Activated CD4-positive, CD25-positive, alpha-beta regulatory T cell treated with anti-CD3 and anti-CD28 coated beads, Interleukin-2, amount 50 U/mL, for 16 hours (primary cell): Measurements from ENCODE around the gene LMNB1.
"Not testable (repeated sequence)": the region's sequence is repeated elsewhere in the genome, so short reads cannot be mapped to it uniquely, and the experiment has no call there.

ENCODE experiments used
- DNase-seq: peaks from one replicate; pipeline ENCODE4 v3.0.0-alpha.2; 2020; ENCODE audit warnings: low read depth, low spot score

Gene LMNB1

GRCh38 chr5:126778675-126779403 lies 1.9 kb downstream of the LMNB1 start:
- DNase-seq: no peak

- DNase-seq: peak; percentile 38
These were observed 3.4 kb downstream of the LMNB1 start for GRCh38 chr5:126780165-126780827.

- DNase-seq: not testable (repeated sequence)
These were observed 11.5 kb downstream of the LMNB1 start for GRCh38 chr5:126788409-126788808.

- DNase-seq: no peak
These were observed 16.2 kb downstream of the LMNB1 start for GRCh38 chr5:126793097-126793496.

- not testable (repeated sequence) for DNase-seq
These were observed 16.7 kb downstream of the LMNB1 start for GRCh38 chr5:126793648-126794047.

DNA sequence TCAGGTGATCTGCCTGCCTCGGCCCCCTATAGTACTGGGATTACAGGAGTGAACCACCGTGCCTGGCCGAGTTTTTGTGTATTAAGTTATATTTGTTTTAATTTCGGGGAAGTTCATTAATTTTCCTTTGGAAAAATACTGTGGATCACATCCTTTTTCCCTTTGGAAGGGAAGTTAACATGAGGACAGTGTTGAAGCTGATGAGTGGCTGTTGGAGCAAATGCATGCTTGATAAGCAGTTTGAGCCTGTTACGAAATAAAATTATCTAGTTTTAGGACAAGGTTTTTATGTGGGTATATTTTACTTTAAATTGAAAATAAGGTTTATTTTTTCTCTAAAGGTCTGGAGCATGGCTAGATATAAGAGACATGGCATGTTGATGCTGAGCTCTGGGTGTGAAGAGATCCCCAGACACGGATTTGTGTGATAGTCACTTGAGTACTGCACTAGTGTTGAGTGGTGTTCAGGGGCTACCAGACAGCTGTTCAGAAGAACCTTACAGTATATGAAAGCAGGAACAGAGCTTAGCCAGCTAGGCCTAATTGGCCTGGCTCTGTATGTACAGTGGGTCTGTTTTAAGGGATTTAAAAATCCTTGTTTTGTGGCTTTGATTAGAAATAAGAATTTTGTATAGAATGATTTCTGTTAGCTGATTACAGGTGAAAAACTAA lies 17.4 kb downstream of the LMNB1 start:
- no peak for DNase-seq

- DNase-seq: no peak
These were observed 22.8 kb downstream of the LMNB1 start for GRCh38 chr5:126799780-126800179.

GRCh38 chr5:126801174-126801991 lies 24.4 kb downstream of the LMNB1 start:
- no peak for DNase-seq

- DNase-seq: peak; percentile 14
These were observed 25.0 kb downstream of the LMNB1 start for GRCh38 chr5:126801992-126802294.

DNA sequence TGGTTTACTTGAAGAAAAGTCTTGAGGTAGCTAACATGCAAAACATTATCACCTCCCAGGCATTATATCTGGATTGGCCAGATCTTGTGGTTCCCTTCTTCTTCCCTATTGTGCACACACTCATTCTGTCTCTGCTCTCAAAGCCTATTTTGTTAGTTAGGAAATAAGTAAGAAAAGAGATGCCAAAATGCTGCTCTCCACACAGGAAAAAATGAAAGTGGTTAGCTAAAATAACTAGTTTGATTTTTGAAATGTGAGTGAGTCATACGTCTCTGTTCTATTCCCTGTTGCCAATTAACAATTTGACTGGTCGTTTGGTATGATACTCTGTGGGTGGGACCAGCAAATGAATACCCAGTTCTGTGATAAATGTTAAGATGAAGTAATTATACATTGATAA lies 28.1 kb downstream of the LMNB1 start:
- no peak for DNase-seq

DNA sequence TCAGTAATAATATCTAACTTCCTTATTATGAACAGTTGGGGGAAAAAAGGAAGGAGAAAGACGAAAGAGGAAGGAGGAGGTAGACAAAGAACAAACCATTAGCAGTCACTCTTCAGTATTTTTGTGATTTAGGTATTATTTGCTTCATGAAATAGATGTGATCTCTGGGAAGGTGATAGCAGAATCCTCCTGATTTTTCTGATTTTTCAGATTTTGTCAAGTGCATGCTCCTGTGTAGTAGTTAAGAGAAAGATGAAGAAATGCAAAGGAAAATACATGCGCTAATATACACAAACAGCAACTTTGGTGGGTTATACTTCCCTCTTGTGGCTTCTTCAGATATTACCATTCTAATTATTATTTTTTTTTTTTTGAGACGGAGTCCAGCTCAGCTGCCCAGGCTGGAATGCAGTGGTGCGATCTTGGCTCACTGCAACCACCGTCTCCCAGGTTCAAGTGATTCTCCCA lies 31.6 kb downstream of the LMNB1 start:
- no peak for DNase-seq

DNA sequence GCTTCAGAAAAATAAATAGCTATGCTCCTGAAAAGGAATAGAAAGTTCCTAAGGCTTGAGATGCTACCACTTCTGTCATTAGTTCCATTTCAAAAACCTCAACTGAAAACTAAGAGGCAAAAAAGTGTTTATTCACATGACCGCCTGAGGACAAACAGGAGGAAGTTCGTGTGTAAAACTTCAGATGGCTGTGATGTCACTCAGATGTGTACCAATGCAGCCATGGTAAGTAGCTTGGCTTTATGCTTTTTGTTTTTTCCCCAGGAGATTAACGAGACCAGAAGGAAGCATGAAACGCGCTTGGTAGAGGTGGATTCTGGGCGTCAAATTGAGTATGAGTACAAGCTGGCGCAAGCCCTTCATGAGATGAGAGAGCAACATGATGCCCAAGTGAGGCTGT lies 33.0 kb downstream of the LMNB1 start:
- DNase-seq: no peak

DNA sequence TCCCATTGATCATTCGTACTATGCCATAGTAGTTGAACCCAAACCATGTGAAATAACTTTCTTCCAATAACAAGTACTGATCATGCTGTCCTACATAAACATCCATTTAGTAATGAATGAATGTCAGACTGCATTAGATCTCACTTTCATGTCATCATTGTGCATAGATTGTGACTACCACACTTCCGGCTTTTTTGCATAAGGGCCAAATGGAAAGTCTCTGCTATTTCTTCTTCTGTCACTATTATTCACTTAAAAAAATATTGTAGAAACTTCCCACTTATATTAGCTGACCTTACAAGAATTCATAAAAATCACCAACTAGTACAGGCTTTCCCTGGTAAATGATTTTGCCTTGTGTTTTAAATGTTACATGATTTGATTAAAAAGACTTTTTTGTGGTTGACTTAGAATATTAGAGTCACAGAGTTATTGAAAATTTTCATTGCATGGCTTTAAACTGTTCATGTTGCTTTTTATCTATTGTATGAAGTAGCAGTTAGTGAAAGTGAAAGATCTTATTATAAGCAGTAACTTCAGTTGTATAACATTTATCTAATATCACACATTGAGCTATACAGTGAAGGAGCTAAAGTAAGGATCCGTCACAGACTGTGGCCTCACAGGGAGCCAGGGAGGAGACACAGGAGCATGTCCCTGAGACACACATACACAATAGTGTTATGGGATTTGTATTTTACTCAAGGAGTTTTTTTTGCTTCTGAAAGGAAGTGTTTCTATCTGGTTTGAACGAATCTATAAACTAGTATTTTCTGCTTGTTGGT lies 33.9 kb downstream of the LMNB1 start:
- no peak for DNase-seq

GRCh38 chr5:126811515-126812198 lies 34.7 kb downstream of the LMNB1 start:
- peak; percentile 6 for DNase-seq

DNA sequence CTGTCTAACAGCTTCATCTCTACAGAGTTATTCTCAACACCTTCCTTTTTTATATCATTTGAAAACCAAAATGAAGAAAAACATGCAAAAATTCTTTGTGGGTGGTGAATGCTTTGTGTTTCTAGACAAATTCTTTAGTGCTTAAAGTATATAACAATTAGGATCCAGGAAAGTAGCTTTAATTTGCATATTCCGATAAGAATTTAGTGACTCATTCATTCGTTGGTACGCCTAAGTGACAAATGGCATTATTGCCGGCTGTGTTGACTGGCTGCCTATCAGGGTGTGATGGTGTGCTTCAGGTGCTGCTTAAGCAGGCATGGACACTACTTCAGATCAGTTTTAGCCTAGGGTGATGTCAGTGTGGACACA lies 35.2 kb downstream of the LMNB1 start:
- DNase-seq: no peak

- not testable (repeated sequence) for DNase-seq
These were observed 36.9 kb downstream of the LMNB1 start for GRCh38 chr5:126813799-126814198.

DNA sequence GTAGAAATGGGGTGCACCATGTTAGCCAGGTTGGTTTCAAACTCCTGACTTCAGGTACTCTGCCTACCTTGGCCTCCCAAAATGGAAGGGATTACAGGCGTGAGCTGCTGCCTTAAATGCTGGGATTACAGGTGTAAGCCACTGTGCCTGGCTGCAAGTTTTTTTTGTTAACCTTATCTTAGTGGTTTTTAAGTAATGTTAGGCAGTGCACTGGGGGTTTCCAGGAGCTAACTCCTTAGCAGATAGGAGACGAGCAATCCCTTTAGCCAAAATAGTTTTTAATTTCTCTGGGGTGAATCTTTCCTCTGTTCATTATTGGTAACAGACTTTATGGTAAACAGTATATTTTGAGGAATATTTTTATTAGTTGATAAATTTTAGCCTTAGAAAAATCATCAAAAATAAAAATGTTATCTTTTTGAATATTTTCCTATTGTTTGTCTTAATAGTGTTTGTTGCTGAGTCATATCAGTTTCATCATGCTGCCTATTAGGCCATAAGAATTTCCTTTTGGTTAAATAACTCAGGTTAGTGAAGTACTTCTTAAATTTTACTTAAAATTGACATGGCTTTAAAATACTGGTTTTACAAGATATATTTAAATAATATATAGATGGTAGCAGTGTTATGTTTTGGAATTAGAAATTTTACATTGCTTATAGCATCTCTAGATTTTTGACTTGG lies 37.9 kb downstream of the LMNB1 start:
- no peak for DNase-seq

DNA sequence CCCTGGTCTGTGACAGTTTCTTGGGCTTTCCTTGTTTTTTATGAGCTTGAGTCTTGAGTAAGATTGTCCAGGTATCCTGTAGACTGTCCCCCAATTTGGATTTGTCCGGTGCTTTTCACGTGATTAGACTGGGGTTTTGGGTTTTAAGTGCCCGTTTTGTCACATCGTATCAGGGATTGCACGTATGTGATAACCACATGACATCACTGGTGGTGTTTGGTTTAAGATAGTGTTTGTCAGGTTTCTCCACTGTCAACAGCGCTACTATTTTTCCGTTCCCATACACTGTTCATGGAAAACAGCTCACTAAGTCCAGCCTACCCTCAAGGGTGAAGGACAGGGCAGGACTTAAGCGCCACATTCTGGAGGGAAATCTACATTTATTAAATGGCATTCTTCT lies 39.7 kb downstream of the LMNB1 start:
- DNase-seq: no peak

DNA sequence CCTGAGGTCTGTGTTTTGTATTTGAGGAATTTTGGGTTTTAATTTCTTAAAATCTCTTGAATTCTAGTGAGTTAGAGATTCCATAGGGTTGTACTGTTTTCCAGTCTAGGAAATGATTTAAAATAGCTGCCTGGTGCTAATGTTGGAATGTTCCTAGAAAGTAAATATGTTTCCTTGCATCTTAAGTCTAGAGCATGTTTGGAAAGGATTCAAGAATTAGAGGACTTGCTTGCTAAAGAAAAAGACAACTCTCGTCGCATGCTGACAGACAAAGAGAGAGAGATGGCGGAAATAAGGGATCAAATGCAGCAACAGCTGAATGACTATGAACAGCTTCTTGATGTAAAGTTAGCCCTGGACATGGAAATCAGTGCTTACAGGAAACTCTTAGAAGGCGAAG lies 41.8 kb downstream of the LMNB1 start:
- no peak for DNase-seq

- no peak for DNase-seq
These were observed 42.3 kb downstream of the LMNB1 start for GRCh38 chr5:126819253-126819652.
